ENCODE measurements around the gene FBXL12. TPM values are rescaled to one million over a fixed set of nuclear protein-coding genes. Genes with fewer than 3 reads are reported as not detected.

Gene FBXL12
- total RNA-seq, 4 donors from 2014 or later: 15.8 to 32.7 (median 29.2) TPM

GRCh38 chr19:9839415-9839814, 20.5 kb upstream of the FBXL12 start:
- no peaks in the 10 kb centered on the region for H3K27me3 ChIP-seq
- H3K36me3 ChIP-seq: peaks cover 45 to 65% (median 63%) of the 10 kb centered on the region in 4 donors
- no peak for TF ChIP-seq POLR2AphosphoS5 (IDR thresholded peaks at IDR 0.05)
- 71% methylated on average over 1 of the region's 1 CpG for WGBS
- peaks cover 15 to 42% (median 31%) of the 10 kb centered on the region in 4 donors for H3K4me1 ChIP-seq
- no peak overlapping the region for H3K27ac ChIP-seq (replicated peaks in 1 of 4)
- no peak overlapping the region for H3K4me3 ChIP-seq
- no peak for DNase-seq (ENCODE audit: extremely low spot score)
- H3K9me3 ChIP-seq: peaks cover 0 to 8% (median 0%) of the 10 kb centered on the region in 4 donors
- intact Hi-C loops (cut with DNase I): no loop called here

- 96% methylated on average over 9 of the region's 15 CpGs for WGBS
- Histone ChIP-seq H3K27ac (replicated peaks in 1 of 4) (no peak overlapping the region), H3K27me3 (no peaks in the 10 kb centered on the region), H3K36me3 (peaks cover 34 to 54% (median 52%) of the 10 kb centered on the region in 4 donors), H3K4me1 (peaks cover 15 to 44% (median 31%) of the 10 kb centered on the region in 4 donors), H3K4me3 (no peak overlapping the region), H3K9me3 (peaks cover 0 to under 1% (median 0%) of the 10 kb centered on the region in 4 donors)
- DNase-seq (ENCODE audit: extremely low spot score): no peak
- TF ChIP-seq POLR2A (IDR thresholded peaks at IDR 0.05; ENCODE audit: low read depth) (no peak), CTCF (IDR thresholded peaks at IDR 0.05) (no peak), POLR2AphosphoS5 (IDR thresholded peaks at IDR 0.05) (no peak), EP300 (IDR thresholded peaks at IDR 0.05) (no peak)
- intact Hi-C loops (cut with DNase I): no loop called here
Measured at GRCh38 chr19:9838324-9838723, 19.4 kb upstream of the FBXL12 start.

GRCh38 chr19:9836021-9836420, 17.1 kb upstream of the FBXL12 start:
- WGBS: 0% methylated on average over 2 of the region's 5 CpGs
- TF ChIP-seq POLR2AphosphoS5 (IDR thresholded peaks at IDR 0.05) (no peak), CTCF (IDR thresholded peaks at IDR 0.05) (no peak), EP300 (IDR thresholded peaks at IDR 0.05) (no peak), POLR2A (IDR thresholded peaks at IDR 0.05; ENCODE audit: low read depth) (no peak)
- Histone ChIP-seq H3K27me3 (no peaks in the 10 kb centered on the region), H3K27ac (replicated peaks in 1 of 4) (no peak overlapping the region), H3K9me3 (no peaks in the 10 kb centered on the region), H3K4me3 (peak overlapping the region; percentile 88 to 99 (median 96)), H3K36me3 (peaks cover 16 to 36% (median 29%) of the 10 kb centered on the region in 4 donors), H3K4me1 (peaks cover 12 to 39% (median 25%) of the 10 kb centered on the region in 4 donors)
- intact Hi-C loops (cut with DNase I): no loop called here
- no peak for DNase-seq (ENCODE audit: extremely low spot score)

GRCh38 chr19:9835507-9835949, 16.6 kb upstream of the FBXL12 start:
- H3K36me3 ChIP-seq: peaks cover 11 to 36% (median 25%) of the 10 kb centered on the region in 4 donors
- 0% methylated on average over 2 of the region's 28 CpGs for WGBS
- TF ChIP-seq EP300 (IDR thresholded peaks at IDR 0.05) (no peak), CTCF (IDR thresholded peaks at IDR 0.05) (no peak), POLR2AphosphoS5 (IDR thresholded peaks at IDR 0.05) (no peak), POLR2A (IDR thresholded peaks at IDR 0.05; ENCODE audit: low read depth) (no peak)

GRCh38 chr19:9834726-9835506, 16.0 kb upstream of the FBXL12 start, which contains the start of gene PIN1:
TSS of gene PIN1 (plus strand) at chr19:9835318. CDS start at chr19:9835345, 27 bp downstream.
- peak within 1 kb of the TSS; percentile 88 to 99 (median 96) for H3K4me3 ChIP-seq
- WGBS: 1% methylated on average over 10 of the region's 73 CpGs
- peaks cover 12 to 39% (median 25%) of the 10 kb centered on the region in 4 donors for H3K4me1 ChIP-seq
- peaks cover 5 to 36% (median 21%) of the 10 kb centered on the region in 4 donors for H3K36me3 ChIP-seq
- H3K27me3 ChIP-seq: no peaks in the 10 kb centered on the region
- intact Hi-C loops (cut with DNase I): no loop called here
- H3K27ac ChIP-seq (replicated peaks in 1 of 4): peak within 1 kb of the TSS; percentile 80 to 84 (median 80)
- peak; percentile 100 for DNase-seq (ENCODE audit: extremely low spot score)
- peak; percentile 70 to 73 for TF ChIP-seq POLR2AphosphoS5 (IDR thresholded peaks at IDR 0.05)
- no peak for TF ChIP-seq EP300 (IDR thresholded peaks at IDR 0.05)
- peak; percentile 40 to 68 (median 65) for TF ChIP-seq CTCF (IDR thresholded peaks at IDR 0.05)
- no peaks in the 10 kb centered on the region for H3K9me3 ChIP-seq

More at GRCh38 chr19:9835507-9835949, 16.6 kb upstream of the FBXL12 start:
- H3K27me3 ChIP-seq: no peaks in the 10 kb centered on the region
- H3K9me3 ChIP-seq: no peaks in the 10 kb centered on the region
- H3K4me3 ChIP-seq: peak overlapping the region; percentile 88 to 99 (median 96)
- peak overlapping the region; percentile 80 to 84 (median 80) for H3K27ac ChIP-seq (replicated peaks in 1 of 4)
- intact Hi-C loops (cut with DNase I): no loop called here
- DNase-seq (ENCODE audit: extremely low spot score): no peak
- peaks cover 12 to 39% (median 25%) of the 10 kb centered on the region in 4 donors for H3K4me1 ChIP-seq

All from esophagus muscularis mucosa (tissue), 4 donors.